Measurements from ENCODE around the gene CCSER2. TPM values are rescaled to one million over a fixed set of nuclear protein-coding genes. Genes with fewer than 3 reads are reported as not detected.
A peak's percentile ranks its signal among the peaks of the same experiment; 100 is the strongest.

CCSER2 gene
- total RNA-seq, 1 experiment from 2014 or later = 44.1 TPM

- DNase-seq (ENCODE audit: low spot score) = peak; percentile 76
- BruUV-seq (replicated peaks) = no TSS peak
- TF ChIP-seq CTCF (conservative IDR thresholded peaks at IDR 0.05; ENCODE audit: low read depth, low read length) (peak; percentile 76), EZH2 (IDR thresholded peaks at IDR 0.05; ENCODE audit: borderline replicate concordance, low read depth, low read length, poor library complexity, severe bottlenecking) (no peak)
- H3K27ac ChIP-seq (ENCODE audit: low read depth, low read length, poor library complexity, severe bottlenecking) = no peak overlapping the region
- H3K27me3 ChIP-seq (replicated peaks; ENCODE audit: insufficient read depth, low read depth, low read length, poor library complexity) = no peaks in the 10 kb centered on the region
- POLR2A ChIA-PET (ENCODE audit: low non-redundant PET) = no interaction called here
- H3K36me3 ChIP-seq (ENCODE audit: insufficient read depth, low read length, poor library complexity, severe bottlenecking) = no peaks in the 10 kb centered on the region
- no peaks in the 10 kb centered on the region for H3K9me3 ChIP-seq (ENCODE audit: low read depth, low read length, poor library complexity, severe bottlenecking)
- intact Hi-C loops (cut with micrococcal nuclease; ENCODE audit: unreplicated experiment) = loop anchor here (1.0 to 5.0 kb wide), 3 partner anchors 162 to 270 kb away; no protein-coding TSS in a partner anchor
- H3K4me1 ChIP-seq (ENCODE audit: insufficient read depth, low read length, poor library complexity, severe bottlenecking) = peaks cover 8% of the 10 kb centered on the region
- no peak overlapping the region for H3K4me3 ChIP-seq (ENCODE audit: low read depth, low read length, poor library complexity, severe bottlenecking)
- CTCF ChIA-PET = interaction anchor here (0.6 to 4.7 kb wide), 7 partner anchors 11 to 278 kb away, joined by 3 to 55 read pairs (median 7); no protein-coding TSS in a partner anchor
Measured at GRCh38 chr10:84537447-84537931, 209.1 kb downstream of the CCSER2 start.

DNA sequence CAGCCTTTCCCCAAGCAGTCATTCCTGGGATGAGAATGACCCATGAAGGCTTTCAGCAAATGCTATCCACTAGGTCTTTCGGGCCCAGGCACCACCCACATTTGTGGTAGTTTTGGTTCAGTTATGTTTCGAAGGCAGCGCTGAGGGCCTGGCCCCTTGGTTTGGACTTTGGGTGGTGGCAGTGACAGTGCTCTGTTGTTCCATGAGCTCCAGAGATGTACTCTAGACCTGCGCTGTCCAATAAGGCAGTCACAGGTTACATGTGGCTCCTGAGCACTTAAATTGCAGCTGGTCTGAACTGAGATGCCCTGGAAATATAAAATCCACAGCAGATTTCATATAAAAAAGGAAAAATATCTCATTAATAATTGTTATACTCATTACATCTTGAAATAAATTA lies 209.6 kb downstream of the CCSER2 start:
- Histone ChIP-seq H3K27ac (ENCODE audit: low read depth, low read length, poor library complexity, severe bottlenecking) (no peak overlapping the region), H3K9me3 (ENCODE audit: low read depth, low read length, poor library complexity, severe bottlenecking) (no peaks in the 10 kb centered on the region), H3K36me3 (ENCODE audit: insufficient read depth, low read length, poor library complexity, severe bottlenecking) (no peaks in the 10 kb centered on the region), H3K4me1 (ENCODE audit: insufficient read depth, low read length, poor library complexity, severe bottlenecking) (peaks cover 8% of the 10 kb centered on the region), H3K27me3 (replicated peaks; ENCODE audit: insufficient read depth, low read depth, low read length, poor library complexity) (no peaks in the 10 kb centered on the region), H3K4me3 (ENCODE audit: low read depth, low read length, poor library complexity, severe bottlenecking) (no peak overlapping the region)
- POLR2A ChIA-PET (ENCODE audit: low non-redundant PET) = no interaction called here
- no peak for TF ChIP-seq CTCF (conservative IDR thresholded peaks at IDR 0.05; ENCODE audit: low read depth, low read length)
- TF ChIP-seq EZH2 (IDR thresholded peaks at IDR 0.05; ENCODE audit: borderline replicate concordance, low read depth, low read length, poor library complexity, severe bottlenecking) = no peak
- no peak for DNase-seq (ENCODE audit: low spot score)
- BruUV-seq (replicated peaks) = no TSS peak
- CTCF ChIA-PET = interaction anchor here (2.0 to 4.7 kb wide), 2 partner anchors 108 to 271 kb away, joined by 9 to 55 read pairs; no protein-coding TSS in a partner anchor
- intact Hi-C loops (cut with micrococcal nuclease; ENCODE audit: unreplicated experiment) = loop anchor here (1.0 to 5.0 kb wide), 2 partner anchors 186 to 390 kb away; no protein-coding TSS in a partner anchor

DNA sequence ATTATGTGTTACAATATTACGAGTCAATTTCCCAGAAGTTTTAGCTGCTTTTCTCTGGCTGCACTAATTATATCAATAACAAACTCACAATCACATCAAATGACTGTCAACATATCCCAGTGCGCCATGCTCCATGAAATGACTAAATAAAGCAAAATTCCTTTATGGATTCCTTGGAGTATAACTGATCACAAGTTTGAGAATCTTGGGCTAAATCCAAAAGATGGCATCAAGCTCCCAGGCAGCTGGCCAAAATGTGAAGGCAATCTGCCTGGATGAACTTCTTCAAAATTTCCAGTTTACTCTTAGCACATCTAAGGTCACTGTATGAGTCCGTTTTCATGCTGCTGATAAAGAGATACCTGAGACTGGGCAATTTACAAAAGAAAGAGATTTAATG lies 210.8 kb downstream of the CCSER2 start:
- no TSS peak for BruUV-seq (replicated peaks)
- Histone ChIP-seq H3K27ac (ENCODE audit: low read depth, low read length, poor library complexity, severe bottlenecking) (no peak overlapping the region), H3K36me3 (ENCODE audit: insufficient read depth, low read length, poor library complexity, severe bottlenecking) (no peaks in the 10 kb centered on the region), H3K4me3 (ENCODE audit: low read depth, low read length, poor library complexity, severe bottlenecking) (no peak overlapping the region), H3K27me3 (replicated peaks; ENCODE audit: insufficient read depth, low read depth, low read length, poor library complexity) (no peaks in the 10 kb centered on the region), H3K9me3 (ENCODE audit: low read depth, low read length, poor library complexity, severe bottlenecking) (no peaks in the 10 kb centered on the region), H3K4me1 (ENCODE audit: insufficient read depth, low read length, poor library complexity, severe bottlenecking) (peaks cover 5% of the 10 kb centered on the region)
- no peak for DNase-seq (ENCODE audit: low spot score)
- ChIA-PET POLR2A (ENCODE audit: low non-redundant PET) (interaction anchor here (0.6 kb wide), 1 partner anchor 1747 kb away, joined by 3 read pairs; no protein-coding TSS in a partner anchor), CTCF (interaction anchor here (1.2 to 4.7 kb wide), 2 partner anchors 272 to 276 kb away, joined by 3 to 55 read pairs; no protein-coding TSS in a partner anchor)
- no peak for TF ChIP-seq CTCF (conservative IDR thresholded peaks at IDR 0.05; ENCODE audit: low read depth, low read length)
- no peak for TF ChIP-seq EZH2 (IDR thresholded peaks at IDR 0.05; ENCODE audit: borderline replicate concordance, low read depth, low read length, poor library complexity, severe bottlenecking)
- intact Hi-C loops (cut with micrococcal nuclease; ENCODE audit: unreplicated experiment) = loop anchor here (5.0 kb wide), 1 partner anchor 187 kb away; no protein-coding TSS in a partner anchor

All from A673 (cell line).